Activated naive CD4-positive, alpha-beta T cell treated with Interleukin-2 at 50 U/mL for 16 hours (primary cell): Measurements from ENCODE around the gene FAM187B.
"Not testable (repeated sequence)": the region's sequence is repeated elsewhere in the genome, so short reads cannot be mapped to it uniquely, and the experiment has no call there.

Source experiments
- DNase-seq: peaks from one replicate; pipeline ENCODE4 v3.0.0-alpha.2; 2020

FAM187B gene

DNA sequence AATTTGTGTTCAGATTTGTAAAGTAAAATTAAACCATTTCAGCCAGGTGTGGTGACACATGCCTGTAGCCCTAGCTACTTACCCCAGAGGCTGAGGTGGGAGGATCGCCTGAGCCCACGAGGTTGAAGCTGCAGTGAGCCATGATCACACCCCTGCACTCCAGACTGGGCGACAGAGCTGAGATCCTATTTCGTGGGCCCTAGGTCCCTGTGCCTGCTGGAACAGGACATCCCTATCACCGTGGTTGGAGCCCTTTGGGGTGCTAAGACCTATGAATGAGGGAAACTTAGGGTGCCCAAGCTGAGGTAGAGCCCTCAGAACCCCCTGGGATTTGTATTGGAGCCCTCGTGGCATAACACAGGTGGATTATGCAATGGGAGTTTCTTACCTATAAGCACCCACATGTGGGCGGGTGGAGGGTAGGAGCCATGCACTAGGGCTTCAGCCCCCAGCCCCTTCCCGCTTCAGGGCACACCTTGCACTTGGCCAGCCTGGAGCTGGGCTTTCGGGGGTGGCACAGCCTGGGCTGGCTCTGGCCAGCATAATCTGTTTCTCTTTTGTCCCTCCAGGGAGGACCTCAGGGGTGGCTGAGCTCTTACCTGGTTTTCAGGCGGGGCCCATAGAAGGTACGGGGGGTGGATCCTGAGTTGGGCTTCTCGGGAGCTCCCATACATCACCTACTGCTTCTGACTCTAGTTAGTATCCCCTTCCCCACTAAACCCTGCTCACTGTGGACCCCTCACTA, 33.0 kb upstream of the FAM187B start:
- DNase-seq, result peak; percentile 2

DNA sequence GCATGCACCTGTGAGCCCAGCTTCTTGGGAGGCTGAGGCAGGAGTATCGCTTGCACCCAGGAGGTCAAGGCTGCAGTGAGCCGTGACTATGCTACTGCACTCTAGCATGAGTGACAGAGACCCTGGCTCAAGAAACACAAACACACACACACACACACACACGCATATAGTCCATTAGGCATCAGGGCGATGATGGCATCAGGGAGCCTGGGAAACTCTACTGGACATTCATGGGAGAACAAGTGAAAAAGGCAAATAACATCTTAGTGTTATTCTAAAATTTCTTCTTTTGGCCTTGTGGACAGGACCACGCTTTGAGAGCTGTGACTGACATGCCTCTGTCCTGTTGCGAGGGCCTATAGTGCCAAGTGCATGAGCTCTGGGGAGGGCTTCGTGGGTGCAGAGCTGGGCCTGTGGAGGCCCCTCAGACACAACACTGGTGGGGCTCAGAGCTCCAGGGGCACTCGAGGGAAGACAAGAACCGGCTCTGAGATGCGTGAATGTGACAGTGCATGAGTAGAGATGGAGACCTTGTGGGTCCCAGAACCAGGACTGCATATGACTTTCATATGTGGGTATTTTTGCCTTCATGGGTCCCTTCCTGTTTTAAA, 32.3 kb upstream of the FAM187B start:
- peak; percentile 0 for DNase-seq

DNA sequence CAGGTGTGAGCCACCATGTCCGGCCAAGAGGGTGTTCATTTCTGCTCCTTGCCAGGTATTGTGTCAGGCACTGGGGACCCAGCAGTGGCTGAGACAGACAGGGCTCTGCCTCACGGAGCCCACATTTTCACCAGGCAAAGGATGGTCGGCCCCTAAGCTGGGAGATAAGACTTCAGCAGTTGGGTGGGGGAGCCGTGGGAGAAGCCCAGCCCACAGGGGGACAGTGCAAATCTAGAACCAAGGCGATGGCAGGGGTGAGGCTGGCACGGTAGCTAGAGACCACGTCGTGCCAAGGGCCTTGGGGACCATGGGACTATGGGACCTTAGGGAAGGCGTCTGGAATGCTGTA, 28.5 kb upstream of the FAM187B start:
- DNase-seq, result no peak

DNA sequence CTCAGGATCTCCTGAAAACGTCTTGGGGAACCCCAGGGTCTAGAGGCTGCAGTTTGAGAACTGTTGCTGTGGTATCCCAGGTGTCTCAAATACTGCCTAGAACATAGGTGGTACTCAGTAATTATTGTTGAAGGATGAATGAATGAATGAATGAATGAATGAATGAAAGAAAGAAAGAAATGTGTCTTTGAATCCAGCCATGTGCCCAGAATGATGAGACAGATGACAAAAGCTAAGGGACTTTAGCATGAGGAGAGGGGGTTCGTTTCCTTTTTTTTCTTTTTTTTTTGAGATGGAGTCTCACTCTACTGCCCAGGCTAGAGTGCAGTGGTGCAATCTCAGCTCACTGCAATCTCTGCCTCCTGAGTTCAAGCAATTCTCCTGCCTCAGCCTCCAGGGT, 28.0 kb upstream of the FAM187B start:
- no peak for DNase-seq

- DNase-seq, result no peak
Measured at GRCh38 chr19:35254341-35255297, 26.1 kb upstream of the FAM187B start.

DNA sequence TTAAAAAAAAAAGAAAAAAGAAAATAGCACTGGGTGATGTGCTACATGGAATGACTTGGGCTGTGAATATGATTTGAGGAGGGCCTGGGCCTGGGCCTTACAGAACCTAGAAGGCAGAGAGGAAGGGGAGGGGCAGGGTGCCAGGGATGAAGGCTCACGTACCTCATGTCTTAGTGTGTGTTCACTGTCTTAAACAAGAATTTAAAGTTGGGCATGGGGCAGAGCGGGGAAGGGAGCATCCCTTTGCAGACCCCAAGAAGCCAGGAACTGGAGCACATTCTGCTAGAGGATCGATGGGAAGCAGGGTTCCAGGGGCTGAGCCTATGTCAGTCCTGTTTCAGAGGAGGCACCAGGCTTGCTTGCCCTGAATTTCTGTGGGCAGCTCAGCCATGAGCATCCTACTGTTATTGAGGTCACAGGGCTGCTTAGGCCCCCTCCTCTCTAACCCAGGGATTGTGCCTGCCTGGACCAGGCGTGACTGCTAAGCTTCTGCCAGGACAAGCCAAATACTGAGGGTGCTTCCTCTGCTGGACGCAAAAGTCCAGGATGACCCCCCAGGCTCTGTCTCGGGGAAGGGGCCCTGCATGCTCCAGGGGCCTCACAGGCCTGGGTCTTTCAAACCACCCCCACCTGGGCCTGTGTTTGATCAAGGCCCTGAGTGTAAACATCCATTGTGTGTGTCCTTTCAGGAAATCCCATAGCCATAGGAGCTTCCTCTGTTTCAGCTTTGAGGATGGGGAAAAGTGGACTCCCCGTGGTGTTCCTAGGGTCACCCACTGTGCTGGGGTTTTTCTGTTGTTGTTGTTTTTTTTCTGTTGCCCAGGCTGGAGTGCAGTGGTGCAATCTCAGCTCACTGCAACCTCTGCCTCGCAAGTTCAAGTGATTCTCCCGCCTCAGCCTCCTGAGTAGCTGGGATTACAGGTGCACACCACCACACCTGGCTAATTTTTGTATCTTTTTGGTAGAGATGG, 25.1 kb upstream of the FAM187B start:
- DNase-seq, result no peak

DNA sequence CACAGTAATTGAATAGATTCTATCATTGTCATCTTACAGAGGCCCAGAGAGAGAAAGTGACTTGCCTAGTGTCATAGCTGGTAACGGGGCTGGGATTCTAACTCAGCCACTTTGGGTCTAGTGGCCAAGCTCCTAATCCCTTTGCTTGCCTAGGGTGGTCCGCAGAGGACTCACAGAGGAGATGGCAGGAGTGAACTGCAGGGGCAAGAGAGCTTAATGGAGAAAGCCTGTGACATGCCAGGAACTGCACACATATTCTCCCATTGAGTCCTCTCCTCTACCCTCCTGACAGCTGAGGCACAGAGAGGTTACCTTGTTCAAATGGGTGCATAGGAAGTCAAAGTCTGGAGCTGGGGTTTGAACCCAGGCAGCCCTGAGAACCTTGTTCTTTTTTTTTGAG, 22.9 kb upstream of the FAM187B start:
- DNase-seq, result no peak

GRCh38 chr19:35249848-35250711, 21.5 kb upstream of the FAM187B start:
- no peak for DNase-seq

- DNase-seq, result no peak
Measured at GRCh38 chr19:35249146-35249847, 20.8 kb upstream of the FAM187B start.

DNA sequence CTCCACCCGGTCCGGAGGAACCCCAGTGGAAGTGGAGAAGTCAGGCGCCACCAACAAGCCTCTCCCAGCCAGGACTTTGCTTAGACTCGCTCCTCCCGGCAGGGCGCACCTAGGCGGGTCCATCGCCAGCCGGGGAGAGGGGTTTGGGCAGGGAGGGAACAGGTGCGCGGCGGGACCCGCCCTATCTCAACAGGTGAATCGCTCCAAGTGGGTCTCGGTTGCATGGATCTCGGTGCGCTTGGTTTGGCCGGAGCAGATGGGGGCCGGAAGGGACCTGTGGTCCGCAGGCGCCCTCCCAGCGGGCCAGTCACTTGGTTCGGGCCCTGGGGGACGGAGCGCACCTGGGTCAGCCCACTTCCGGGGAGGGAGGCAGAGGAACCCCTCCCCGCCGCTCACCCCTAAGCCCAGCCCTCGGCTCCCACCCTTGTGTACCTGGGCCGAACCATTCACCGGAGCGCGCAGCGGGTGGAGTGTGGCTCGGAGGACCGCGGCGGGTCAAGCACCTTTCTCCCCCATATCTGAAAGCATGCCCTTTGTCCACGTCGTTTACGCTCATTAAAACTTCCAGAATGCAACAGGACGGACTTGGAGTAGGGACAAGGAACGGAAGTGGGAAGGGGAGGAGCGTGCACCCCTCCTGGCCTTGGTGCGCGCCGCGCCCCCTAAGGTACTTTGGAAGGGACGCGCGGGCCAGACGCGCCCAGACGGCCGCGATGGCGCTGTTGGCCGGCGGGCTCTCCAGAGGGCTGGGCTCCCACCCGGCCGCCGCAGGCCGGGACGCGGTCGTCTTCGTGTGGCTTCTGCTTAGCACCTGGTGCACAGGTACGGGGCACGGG, 20.0 kb upstream of the FAM187B start, which contains the start of gene LSR:
Gene LSR, plus strand, starts transcription at position 693 of the 836 bp plus-strand sequence. Its CDS starts 21 bp downstream, at position 714.
- peak; percentile 78 for DNase-seq

DNA sequence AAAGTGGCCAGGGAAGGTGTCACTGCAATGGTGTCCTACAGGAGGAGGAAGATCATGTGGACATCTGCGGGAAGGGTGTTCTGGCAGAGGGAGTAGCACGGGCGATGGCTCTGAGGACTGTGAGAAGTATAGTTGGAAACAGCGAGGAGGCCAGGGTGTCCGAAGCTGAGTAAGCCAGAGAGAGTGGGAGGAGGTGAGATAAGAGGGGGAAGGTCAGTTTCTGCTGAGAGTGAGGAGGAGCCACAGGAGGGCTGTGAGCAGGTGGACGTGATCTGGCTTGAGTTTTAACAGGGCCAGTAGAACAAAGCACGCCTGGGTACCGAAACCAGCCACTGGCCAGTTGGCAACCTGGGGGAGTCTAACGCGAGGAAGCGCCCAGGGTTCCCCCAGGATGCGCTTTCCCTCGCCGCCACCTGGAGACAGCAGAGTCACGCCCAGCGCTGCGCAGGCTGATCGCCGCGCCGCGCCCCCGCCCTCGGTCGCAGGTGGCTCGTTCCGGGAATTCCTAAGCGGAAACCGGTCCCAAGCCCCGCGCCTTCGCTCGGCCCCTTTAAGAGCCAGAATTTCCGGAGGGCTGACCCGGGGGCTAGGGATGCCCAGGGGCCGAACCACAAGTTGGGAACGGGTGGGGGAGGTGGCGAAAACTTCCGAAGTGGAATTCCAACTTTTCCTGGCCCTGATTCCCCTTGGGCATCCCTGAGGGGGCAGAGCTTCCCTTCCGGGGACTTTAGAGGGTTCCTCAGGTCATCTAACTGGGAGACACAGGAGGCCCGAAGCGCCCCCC, 19.2 kb upstream of the FAM187B start:
- DNase-seq, result peak; percentile 65

DNA sequence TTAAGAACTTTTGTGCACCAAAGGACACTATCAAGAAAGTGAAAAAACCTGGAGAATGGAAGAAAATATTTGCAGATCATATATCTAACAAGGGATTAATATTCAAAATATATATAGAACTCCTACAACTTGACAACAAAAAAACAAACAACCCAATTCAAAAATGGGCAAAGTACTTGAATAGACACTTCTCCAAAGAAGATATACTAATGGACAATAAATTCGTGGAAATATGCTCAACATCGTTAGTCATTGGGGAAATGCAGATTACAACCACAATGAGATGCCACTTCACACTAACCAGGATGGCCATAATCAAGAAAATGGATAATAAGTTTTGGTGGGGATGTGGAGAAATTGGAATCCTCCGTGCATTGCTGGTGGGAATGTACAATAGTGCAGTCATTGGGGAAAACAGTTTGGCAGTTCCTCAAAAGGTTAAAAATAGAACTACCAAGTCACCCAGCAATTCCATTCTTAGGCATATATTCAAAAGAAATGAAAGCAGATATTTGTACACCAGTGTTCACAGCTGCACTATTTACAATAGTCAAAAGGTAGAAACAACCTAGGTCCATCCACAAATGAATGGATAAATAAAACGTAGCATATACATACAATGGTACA, 18.0 kb upstream of the FAM187B start:
- no peak for DNase-seq

GRCh38 chr19:35241417-35241816, 12.9 kb upstream of the FAM187B start:
- no peak for DNase-seq

DNA sequence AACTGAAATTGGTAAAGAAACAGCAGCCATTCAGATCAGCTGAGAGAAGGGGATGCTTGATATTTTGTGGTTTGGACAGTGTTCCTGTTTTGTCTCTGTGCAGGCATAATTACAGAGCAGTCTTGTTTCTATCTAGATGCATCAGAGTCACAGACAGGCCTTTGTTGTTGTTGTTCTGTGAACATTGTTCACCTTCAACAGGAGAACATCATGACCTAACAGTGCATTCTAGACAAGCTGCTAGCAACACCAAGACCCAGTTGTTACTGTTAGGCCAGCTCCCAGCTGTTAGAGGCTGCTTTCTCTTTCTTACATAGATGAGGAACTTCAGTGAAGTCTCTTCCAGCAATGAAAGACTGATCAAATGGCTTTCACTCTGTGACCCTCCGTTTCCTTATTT, 11.8 kb upstream of the FAM187B start:
- no peak for DNase-seq

DNA sequence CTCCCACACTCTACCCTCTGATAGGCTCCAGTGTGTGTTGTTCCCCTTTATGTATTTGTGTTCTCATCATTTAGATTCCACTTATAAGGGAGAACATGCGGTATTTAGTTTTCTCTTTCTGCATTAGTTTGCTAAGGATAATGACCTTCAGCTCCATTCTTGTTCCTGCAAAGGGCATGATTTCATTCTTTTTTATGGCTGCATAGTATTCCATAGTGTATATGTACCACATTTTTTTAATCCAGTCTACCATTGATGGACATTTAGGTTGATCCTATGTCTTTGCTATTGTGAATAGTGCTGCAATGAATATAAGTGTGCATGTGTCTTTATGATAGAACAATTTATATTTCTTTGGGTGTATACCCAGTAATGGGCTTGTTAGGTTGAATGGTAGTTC, 11.1 kb upstream of the FAM187B start:
- not testable (repeated sequence) for DNase-seq

DNA sequence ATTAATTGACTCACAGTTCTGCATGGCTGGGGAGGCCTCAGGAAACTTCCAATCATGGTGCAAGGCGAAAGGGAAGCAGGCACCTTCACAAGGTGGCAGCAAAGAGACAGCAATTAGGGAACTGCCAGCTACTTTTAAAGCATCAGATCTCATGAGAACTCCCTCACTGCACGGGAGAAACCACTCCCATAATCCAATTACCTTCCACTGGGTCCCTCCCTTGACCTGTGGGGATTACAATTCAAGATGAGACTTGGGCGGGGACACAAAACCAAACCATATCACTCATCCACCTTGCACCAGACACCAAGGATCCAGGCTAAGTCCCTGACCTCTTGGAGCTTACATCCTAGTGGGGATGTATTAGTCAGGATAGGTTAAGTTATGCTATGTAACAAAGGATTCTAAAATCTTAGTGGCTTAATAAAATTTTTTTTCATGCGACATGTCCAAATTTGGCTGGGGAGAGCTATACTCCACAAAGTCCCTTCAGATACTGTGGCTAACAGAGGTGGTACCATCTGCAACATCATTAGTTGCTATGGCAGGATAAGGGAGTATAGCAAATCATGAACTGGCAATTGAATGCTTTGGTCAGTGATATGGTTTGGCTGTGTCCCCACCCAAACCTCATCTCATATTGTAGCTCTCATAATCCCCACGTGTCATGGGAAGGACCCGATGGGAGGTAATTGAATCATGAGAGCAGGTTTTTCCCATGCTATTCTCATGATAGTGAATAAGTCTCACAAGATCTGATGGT, 8.3 kb upstream of the FAM187B start:
- DNase-seq, result no peak

DNA sequence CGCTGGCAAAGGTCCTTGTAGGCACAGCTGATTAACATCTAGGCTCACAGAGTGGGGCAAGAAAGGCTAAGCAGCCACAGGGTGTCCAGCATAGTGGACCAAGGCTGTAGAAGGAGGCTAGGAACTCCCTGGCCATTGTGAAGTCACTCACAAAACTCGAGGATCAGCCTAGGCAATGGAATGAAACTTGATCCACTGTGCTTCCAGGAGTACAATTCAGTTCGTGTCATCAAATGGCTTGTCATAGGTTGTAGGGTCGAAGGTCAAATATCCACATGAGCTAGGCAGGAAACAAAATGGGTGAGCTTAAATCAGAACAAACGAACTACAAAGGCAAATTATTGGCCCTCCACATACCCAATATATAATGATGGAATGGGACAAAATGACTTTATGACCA, 4.4 kb upstream of the FAM187B start:
- DNase-seq, result no peak
